GM18520 (cell line): ENCODE measurements around the gene TRIM65.

Experiments used
- ATAC-seq: cut with Tn5 transposase; IDR thresholded peaks from one replicate; pipeline ENCODE4 v1.9.1; 2021; ENCODE audit not compliant: unreplicated experiment

Gene TRIM65, protein sequence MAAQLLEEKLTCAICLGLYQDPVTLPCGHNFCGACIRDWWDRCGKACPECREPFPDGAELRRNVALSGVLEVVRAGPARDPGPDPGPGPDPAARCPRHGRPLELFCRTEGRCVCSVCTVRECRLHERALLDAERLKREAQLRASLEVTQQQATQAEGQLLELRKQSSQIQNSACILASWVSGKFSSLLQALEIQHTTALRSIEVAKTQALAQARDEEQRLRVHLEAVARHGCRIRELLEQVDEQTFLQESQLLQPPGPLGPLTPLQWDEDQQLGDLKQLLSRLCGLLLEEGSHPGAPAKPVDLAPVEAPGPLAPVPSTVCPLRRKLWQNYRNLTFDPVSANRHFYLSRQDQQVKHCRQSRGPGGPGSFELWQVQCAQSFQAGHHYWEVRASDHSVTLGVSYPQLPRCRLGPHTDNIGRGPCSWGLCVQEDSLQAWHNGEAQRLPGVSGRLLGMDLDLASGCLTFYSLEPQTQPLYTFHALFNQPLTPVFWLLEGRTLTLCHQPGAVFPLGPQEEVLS

DNA sequence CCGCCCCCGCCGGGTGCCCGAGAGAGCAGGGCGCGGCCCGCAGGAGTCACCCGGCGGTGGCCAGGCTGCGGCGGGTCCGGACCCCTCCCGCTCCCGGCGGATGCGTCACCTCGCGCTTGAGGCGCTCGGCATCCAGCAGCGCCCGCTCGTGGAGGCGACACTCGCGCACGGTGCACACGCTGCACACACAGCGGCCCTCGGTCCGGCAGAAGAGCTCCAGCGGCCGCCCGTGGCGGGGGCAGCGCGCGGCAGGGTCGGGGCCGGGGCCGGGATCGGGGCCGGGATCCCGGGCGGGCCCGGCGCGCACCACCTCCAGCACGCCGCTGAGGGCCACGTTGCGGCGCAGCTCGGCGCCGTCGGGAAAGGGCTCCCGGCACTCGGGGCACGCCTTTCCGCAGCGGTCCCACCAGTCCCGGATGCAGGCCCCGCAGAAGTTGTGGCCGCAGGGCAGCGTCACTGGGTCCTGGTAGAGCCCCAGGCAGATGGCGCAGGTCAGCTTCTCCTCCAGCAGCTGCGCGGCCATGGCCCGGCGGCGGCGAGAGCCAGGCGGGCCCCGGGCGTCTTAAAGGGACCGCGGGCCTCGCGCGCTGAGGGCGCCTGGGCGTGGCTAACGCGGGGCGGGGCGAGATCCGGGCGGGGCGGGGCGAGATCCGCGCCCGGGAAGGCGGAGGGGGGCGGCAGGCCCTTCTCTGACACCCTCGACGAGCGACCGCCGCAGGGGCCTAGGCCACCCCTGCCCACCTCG, at the start of gene TRIM65:
TSS of gene TRIM65 (minus strand) at position 537 of the 745 bp plus-strand sequence. CDS start at position 523, 14 bp downstream.
- ATAC-seq, result peak; percentile 48

DNA sequence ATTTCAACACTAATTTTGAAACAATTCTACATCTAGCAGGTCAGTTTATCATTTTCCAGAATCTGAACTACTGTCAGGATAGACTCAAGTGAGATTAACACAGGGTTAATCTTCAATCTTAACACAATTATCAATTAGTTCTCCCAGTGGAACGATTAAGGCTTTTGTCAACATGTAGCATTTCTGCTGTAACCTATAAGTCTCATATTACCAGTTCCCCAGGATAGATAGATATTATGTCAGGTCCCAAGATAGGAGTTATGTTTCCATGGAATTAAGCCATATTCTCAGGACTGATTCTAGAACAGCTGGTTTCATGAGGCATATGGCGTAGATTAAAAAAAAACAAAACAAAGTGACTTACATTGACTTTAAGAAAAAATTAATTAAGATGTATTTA, 48.5 kb upstream of the TRIM65 start:
- no peak for ATAC-seq

DNA sequence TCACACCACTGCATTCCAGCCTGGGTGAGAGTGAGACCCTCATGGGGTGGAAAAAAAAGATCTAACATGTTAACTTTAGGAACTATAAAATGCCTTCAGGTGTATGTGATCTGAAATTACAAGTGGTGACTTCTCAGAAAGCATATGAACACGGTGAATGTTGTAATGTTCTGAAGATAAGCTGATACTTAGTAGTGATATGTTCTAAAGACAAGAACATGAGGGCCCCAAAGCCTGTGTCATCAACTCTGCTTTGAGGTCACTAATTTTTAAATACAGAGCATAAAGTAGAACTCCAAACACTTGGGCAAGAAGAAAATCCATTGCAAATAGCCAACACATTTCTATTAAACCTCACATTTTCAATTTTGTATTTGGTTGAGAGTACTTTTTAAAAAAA, 46.7 kb upstream of the TRIM65 start:
- ATAC-seq, result no peak

DNA sequence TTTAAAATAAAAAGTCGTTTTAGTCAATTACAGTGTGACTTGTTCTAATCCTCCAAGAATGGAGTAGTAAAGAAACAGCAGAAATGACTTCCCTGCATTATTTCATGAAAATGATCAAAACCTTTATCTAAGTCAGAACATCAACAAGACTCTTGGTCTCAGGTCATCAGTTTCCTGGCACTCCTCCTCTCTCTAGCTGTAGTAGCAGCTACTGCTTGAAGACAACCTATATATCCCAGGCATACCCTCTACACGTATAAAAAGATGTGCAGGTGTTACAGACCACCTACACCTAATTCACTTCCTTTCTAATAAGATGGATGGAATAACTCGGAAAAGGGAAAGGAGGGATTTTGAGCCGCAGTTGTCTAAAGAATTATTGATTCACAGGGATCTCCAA, 45.7 kb upstream of the TRIM65 start:
- ATAC-seq, result no peak

DNA sequence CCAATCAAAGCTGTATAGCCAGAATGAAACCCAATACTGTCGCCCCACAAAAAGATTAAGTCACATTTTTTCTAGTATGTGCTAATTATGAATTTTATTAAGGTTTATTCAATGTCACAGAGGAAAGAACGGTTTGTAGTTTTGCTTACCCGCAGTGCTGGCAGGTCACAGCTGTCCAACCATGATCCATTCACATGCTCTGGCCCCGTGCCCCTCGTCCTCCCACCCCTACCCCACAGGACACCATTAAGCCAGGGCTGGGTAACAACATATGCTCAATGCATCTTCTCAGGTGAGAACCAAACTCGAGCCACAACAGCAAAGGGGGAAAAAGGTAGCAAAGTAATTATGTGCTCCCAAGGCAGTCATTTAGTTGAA, 44.7 kb upstream of the TRIM65 start:
- ATAC-seq, result no peak

DNA sequence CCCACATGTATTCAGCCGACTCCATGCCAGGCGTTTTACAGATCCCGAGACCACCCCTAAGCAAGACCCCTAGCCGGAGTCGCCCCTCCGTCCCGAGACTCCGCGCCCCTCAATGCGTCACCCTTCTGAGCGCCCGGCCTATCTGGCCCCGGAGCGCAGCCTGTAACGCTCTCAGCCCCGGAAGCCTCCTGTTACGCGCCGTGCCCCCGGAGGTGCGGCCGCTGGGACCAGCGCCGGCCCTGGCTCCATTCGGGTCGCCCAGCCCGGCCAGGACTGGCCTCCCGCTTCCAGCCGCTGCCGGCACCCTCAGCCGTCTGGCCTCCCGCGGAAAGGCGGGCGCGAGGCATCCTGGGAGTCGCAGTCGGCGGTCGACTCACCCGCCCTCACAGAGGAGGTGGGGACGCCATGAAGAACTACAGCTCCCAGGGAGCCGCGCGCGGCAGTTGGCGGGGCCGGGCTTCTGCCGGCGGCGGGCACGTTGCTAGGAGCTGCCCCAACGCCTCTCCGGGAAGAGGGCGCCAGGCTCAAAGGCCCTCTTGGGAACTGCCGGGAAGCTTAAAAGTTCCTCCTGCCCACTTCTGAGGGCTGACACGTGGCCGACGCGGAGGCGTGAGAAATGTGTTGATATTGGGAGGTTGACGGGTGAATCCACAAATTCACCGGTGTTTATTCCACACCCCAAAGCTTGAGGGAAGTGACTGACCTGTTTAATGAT, 44.1 kb upstream of the TRIM65 start, which contains the start of gene FBF1:
TSS of gene FBF1 (minus strand) at position 316 of the 715 bp plus-strand sequence. CDS start 2,893 bp downstream, outside the sequence.
- peak; percentile 95 for ATAC-seq

DNA sequence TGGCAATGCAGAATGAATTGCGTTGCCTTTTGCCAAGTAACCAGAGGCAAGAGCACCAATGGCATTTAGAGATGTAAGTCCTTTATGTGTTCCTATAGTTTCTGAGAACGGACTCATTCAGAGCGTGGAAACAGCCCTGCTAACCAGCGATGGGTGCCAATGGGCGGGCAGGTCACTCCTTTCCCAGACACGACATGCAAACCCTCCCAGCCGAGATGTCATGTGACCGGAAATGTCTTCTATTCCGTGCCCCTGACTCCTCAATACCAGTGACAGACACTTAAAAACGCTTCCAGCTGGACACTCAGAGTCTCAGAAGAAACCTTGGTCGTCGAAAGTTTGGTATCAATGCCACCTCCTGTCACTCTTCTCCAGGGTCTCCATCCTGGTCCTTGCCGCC, 40.9 kb upstream of the TRIM65 start:
- no peak for ATAC-seq

DNA sequence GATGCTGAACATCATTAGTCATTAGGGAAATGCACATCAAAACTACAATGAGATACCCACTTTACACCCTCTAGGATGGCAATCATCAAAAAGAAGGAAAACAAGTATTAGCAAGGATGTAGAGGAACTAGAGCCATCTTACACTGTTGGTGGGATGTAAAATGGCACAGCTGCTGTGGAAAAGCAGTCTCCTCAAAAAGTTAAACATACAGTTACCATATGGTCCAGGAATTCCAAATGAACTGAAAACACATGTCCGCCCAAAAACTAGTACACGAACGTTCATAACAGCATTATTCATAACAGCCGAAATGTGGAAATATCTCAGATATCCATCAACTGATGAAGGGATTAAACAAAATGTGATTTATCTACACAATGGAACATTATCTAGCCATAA, 37.1 kb upstream of the TRIM65 start:
- no peak for ATAC-seq

DNA sequence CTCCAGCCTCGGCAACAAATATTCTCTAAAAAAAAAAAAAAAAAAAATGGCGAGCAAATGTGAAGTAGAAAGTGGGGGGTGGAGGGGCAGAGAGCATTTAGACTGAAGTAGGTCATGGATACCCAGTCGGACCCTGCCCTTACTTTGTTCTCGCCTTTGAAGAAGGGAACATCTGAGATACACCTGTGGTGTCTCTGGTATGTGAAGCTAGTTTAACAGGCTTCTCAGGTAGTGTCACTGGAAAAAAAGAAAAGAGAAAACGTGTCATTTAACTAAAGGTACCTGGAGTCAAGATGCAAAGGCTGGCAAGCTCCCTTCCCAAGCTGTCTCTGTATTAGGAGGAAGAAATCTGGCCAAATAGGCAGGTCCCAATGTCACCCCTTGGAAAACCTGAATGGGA, 36.1 kb upstream of the TRIM65 start:
- no peak for ATAC-seq

DNA sequence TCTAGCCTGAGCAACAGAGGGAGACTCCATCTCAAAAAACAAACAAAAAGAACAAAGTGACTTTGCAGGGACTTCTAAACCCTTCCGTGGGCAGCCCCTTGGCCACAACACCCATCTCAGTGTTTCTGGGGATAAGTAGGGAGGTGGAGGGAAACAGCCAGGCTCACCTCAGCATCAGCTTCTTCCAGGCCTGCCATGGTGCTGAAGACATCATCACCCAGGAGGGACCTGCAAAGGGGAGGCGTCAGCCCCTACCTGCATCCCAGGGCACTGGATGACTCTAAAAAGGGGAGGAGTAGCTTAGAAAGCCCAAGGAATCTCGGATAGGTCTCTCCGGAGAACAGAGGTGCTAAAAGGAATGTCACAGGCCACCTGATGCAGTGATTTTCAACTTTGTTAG, 34.3 kb upstream of the TRIM65 start:
- ATAC-seq, result no peak

DNA sequence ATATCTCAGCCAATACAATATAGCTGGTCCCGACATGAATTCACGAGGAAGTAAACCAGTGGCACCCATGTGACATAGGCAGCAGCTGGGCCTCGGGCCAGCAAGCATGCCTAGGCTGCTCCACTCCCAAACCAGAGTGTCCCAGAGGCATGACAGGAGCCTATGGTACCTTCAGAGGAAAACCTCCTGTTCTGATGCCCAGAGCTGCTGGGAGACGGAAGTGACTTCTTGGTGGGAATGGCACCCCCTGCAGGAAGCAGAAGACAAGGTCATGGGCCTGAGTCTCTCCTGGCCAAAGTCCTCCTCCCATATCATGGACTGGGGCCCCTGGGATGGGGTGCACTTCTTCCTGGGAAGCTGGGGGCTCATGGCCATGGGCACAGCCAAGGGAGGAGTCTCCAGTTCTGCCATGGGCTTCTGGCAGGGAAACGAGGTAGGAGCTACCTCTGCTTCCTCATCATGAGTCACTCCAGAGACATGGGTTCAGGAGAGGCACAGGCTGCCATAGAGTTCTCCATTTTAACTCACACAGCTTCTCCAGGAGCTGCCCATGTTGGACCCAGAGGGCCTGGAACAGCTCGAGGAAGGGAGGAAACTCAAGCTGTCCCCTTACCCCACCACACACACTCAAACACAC, 30.7 kb upstream of the TRIM65 start:
- ATAC-seq, result no peak

DNA sequence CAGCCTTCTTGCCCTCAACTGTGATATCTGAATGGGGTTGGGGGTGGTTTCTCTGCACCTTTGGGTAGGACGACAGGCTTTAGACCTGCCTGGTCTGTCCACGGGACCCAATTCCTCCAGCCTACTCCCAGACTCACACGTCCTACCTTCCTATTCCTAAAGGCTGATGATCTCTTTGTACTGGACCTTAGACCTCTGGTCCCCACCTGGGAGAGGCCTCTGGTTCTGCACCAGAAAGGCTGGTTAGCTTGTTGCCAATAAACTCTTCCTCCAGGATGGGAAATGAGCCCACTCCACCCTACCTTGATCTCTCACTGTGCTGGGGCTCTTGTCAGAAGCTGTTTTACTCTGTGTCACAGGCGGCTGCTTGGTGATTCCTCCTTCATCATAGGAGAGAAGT, 29.7 kb upstream of the TRIM65 start:
- ATAC-seq, result no peak

DNA sequence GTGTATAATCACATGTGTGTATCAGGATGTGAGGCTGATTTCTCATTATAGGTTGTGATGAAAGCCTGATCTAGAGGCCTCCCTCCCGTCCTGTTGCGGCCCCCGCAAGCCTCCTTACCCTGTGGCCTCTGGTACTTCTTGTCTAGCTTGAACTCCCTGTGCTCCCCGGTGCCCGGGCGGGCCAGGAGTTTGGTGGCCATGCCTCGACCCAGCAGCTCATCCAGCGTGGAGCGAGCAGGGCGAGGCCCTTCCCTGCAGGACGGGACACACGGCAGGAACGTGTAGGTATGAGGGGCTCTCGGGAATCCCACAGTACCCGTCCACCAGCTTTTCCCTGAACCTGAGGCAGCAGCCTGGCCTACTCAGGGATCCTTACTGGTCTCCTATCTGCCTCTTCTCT, 29.2 kb upstream of the TRIM65 start:
- no peak for ATAC-seq

DNA sequence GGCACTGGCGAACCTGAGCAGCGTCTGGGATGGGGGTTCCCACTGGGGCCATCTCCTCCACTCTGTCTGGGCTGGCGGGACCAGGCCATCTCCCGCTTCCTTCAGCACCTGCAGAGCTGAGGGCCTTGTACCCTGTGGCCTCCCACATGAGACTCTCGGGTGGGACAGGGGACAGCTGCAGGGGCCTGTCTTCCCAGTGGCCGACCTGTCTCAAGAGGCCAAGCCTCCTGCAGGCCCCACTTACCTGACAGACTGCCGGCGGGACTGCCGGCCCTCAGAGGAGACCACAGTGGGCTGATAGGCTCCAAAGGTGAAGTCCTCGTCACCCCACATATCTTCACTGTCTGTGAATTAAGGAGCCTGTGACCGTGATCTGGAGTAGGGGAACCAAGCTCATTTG, 28.4 kb upstream of the TRIM65 start:
- ATAC-seq, result no peak

DNA sequence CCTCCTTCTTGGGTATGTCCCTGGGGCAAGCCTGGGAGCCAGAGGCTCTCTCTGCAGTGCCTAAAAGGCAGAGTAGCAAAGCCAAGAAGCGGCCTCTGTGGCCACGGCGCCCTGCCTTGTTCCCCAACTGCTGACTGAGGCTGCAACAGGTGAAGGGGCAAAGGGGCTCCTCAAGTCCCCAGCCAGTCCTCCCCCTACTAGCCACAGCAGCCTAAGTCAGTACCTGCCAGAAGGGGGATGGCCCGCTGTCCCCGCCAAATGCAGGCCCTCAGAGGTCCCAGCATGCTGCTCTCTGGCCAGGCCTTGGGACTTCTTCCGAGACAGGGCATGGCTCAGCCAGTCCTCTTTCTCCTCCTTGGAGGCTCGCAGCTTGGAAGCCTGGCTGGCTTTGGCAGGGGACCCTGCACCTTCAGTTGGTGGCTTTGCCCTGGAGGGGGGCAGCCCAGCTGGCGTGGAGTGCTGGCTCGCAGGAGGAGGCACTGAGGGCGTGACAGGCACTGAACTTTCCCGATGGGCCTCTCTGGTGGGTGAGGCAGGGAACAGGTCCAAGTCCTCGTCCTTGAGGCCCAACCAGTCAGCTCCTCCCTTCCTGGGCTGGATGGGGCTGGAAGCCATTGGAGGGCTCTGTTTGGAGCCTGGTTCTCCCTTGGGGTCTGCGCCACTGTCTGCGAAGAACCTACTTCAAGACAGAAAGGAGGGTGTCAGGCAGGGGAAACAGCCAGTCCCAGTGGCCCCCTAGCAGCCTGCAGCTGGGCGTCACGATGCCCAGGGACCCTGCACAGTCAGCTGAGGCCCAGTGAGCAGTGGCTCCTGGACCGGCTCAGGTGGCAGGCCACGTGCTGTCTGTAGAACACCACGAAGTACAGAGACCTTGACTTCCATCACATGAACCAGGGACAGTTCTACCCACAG, 26.5 kb upstream of the TRIM65 start:
- ATAC-seq, result no peak

DNA sequence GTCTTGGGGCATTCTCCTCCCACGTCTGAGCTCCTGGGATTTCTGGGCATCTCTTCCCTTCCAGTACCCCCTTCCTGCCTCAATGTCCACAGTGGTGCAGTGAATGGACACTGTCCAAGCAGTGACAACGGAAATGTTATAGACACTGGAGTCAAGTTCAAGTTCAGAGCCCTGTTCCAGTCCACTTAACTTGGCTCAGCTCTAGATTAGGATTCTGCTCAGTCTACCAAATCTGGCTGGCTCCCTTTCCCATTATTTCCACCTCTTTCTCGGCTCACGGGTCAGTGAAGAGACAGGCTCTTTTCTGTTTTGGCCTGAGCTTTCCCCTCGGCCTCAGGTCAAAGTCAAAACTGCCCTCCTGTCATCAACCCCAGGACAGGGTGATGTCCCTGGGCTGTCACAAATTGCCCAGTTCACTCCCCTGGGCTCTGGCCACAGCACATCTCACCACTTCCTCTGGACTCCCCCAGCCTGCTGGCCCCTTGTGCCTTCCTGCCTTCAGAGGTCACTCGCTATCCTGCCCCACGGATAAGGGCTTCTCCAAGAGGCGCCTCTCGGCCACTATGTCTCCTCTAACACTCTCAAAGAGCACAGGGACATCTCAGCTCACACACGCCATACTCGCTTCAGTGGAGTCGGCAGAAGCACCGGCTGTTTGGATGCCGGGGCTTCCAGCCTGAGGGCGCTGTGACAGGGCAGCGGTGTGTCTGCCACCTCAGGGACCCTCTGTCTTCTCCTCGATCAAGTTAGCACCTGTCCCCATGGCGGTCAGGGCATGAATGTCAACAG, 25.6 kb upstream of the TRIM65 start:
- ATAC-seq, result no peak

DNA sequence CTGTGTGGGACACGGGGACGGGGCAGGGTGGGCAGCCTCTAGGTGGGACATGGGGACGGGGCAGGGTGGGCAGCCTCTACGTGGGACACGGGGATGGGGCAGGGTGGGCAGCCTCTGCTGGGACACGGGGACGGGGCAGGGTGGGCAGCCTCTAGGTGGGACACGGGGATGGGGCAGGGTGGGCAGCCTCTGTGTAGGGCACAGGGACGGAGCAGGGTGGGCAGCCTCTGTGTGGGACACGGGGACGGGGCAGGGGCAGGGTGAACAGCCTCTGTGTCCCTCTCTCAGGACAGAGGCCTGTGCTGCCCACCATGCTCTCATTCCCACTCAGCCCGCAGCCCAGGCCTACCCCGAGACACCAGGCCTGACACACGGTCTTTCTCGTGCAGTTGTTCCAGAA, 24.8 kb upstream of the TRIM65 start:
- ATAC-seq, result no peak

DNA sequence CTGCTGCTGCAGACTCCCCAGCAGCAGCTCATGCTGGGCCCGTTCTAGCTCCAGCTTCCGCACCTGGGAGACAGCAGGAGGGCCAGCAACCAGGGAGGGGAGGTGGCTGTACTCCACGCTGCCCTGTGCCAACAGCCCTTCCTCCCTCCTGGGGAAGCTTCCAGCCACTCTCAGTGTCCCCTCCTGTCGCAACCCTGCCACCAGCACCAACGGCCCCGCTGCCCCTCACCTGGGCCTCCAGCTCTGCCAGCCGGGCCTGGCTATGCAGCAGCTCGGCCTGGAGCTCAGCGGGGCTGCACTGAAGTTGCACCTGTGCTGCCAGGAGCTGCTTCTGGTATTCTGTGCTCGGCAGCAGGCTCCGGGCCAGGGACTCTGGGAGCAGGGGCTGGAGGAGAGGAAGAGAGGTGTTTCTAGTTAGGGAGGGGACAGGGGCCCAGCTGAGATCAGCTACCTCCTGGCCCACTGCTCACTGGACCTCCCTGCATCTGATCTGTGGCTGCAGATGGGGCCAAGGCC, 23.4 kb upstream of the TRIM65 start:
- no peak for ATAC-seq

DNA sequence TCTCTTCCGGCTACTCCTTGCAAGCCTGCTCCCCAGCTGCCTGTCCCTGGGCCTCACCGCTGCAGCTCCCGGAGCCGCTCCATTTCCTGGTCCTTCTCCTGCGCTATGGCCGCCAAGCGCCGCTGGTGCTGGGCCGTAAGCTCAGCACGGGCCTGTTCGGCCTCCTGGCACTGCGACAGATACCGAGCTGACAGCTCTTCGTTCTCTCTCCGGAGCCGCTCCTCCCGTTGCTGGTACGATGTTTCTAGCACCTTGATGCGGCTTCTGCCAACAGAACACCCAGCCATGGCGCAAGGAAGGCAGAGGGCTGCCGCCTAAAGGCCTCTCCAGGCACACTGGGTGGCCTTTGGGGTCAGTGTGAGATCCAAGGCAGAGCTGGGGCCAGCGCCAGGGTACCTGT, 22.9 kb upstream of the TRIM65 start:
- no peak for ATAC-seq
